Rectal smooth muscle tissue (tissue), 1 donor: ENCODE measurements around the gene PTPDC1.
"Not testable (repeated sequence)": the region's sequence is repeated elsewhere in the genome, so short reads cannot be mapped to it uniquely, and the experiment has no call there.

Source experiments
- H3K27ac ChIP-seq: one replicate; pipeline ENCODE4 v1.7.0; 2013; ENCODE audit warnings: low read depth, low read length, inconsistent platforms
- H3K27me3 ChIP-seq: one replicate; pipeline ENCODE4 v1.7.0; 2013; ENCODE audit warnings: low read length; ENCODE audit not compliant: control insufficient read depth, insufficient read depth
- H3K36me3 ChIP-seq: one replicate; pipeline ENCODE4 v1.7.0; 2013; ENCODE audit warnings: low read length; ENCODE audit not compliant: control insufficient read depth, insufficient read depth
- H3K4me1 ChIP-seq: one replicate; pipeline ENCODE4 v1.7.0; 2013; ENCODE audit warnings: low read length; ENCODE audit not compliant: control insufficient read depth, insufficient read depth
- H3K4me3 ChIP-seq: one replicate; pipeline ENCODE4 v1.7.0; 2013; ENCODE audit warnings: low read length
- H3K9ac ChIP-seq: one replicate; pipeline ENCODE4 v1.7.0; 2013; ENCODE audit warnings: low read length

Gene PTPDC1

DNA sequence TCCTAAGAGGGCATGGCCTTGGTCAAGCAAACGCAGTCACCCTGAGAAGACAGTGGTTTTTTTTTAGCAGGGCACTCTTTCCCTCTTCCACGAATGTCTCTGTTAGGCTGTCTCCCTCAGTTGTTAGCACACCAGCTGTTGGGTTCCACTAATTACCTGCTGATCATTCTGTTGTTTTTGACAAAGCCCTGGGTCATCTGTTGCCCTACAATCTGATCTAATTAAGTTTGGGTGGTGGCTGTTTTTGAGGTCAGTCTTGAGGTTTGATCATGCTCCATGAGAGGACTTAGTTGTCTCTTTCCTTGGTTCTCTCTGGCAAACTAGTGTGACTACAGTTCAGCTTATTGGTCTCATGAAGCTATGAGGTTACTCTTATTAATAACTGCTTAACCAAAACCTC is 5.0 kb upstream of the PTPDC1 start:
- Histone ChIP-seq H3K4me3 (no peak overlapping the region), H3K27me3 (no peaks in the 10 kb centered on the region), H3K9ac (no peak overlapping the region), H3K27ac (no peak overlapping the region), H3K36me3 (no peaks in the 10 kb centered on the region), H3K4me1 (peaks cover 7% of the 10 kb centered on the region)

- H3K36me3 ChIP-seq: no peaks in the 10 kb centered on the region
- H3K9ac ChIP-seq: no peak overlapping the region
- peaks cover 7% of the 10 kb centered on the region for H3K4me1 ChIP-seq
- no peak overlapping the region for H3K27ac ChIP-seq
- H3K4me3 ChIP-seq: no peak overlapping the region
- no peaks in the 10 kb centered on the region for H3K27me3 ChIP-seq
Observed at GRCh38 chr9:94080249-94080648, 4.0 kb upstream of the PTPDC1 start.

DNA sequence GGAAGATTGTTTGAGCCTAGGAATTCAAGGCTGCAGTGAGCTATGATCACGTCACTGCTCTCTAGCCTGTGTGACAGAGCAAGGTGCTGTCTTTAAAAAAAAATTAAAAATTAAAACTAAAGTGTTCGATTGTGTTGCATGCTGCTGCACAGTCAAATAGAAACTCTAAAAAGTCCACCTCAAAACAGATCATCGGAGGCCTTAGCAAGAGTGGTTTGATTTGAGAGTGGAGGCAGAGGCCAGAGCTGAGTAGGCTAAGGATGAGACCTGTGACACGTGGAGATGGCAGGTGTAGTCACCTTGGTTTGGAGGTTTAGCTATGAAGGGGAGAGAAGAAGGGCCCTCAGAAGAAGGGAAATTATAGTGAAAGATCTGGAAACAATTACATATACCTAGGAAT is 2.8 kb upstream of the PTPDC1 start:
- Histone ChIP-seq H3K4me1 (peaks cover 7% of the 10 kb centered on the region), H3K36me3 (no peaks in the 10 kb centered on the region), H3K4me3 (no peak overlapping the region), H3K27ac (no peak overlapping the region), H3K9ac (no peak overlapping the region), H3K27me3 (no peaks in the 10 kb centered on the region)

- H3K9ac ChIP-seq: no peak overlapping the region
- no peak overlapping the region for H3K4me3 ChIP-seq
- no peaks in the 10 kb centered on the region for H3K36me3 ChIP-seq
- H3K27me3 ChIP-seq: no peaks in the 10 kb centered on the region
- peaks cover 7% of the 10 kb centered on the region for H3K4me1 ChIP-seq
- H3K27ac ChIP-seq: no peak overlapping the region
Observed at GRCh38 chr9:94081864-94082463, 2.3 kb upstream of the PTPDC1 start.

- no peaks in the 10 kb centered on the region for H3K36me3 ChIP-seq
- H3K27ac ChIP-seq: no peak overlapping the region
- H3K27me3 ChIP-seq: no peaks in the 10 kb centered on the region
- no peak overlapping the region for H3K9ac ChIP-seq
- peaks cover 7% of the 10 kb centered on the region for H3K4me1 ChIP-seq
- no peak overlapping the region for H3K4me3 ChIP-seq
Observed at GRCh38 chr9:94082553-94082952, 1.7 kb upstream of the PTPDC1 start.

DNA sequence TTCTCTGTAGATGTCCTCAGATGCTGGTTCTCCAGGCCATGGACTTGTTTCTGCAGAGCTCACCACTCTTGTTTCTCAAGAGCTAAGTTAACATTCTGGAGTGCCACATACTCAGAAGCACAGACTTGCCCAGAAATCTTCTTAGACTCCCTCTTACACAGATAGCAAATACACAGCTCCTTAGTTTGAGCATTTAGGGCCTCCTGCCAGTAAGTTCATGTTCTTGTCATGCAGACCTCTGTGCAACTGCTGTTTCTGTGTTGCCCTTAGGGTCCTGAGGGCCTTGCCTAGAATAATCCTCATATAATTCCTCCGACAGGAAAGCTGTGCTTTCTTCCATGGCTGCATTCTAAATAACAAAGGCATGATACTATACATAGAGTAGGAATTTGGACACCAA is 1.3 kb upstream of the PTPDC1 start:
- Histone ChIP-seq H3K36me3 (no peaks in the 10 kb centered on the region), H3K4me3 (no peak overlapping the region), H3K27ac (no peak overlapping the region)

GRCh38 chr9:94083384-94083783 is 880 bp upstream of the PTPDC1 start:
- peaks cover 7% of the 10 kb centered on the region for H3K4me1 ChIP-seq
- no peak overlapping the region for H3K4me3 ChIP-seq
- H3K9ac ChIP-seq: no peak overlapping the region
- H3K36me3 ChIP-seq: no peaks in the 10 kb centered on the region
- H3K27me3 ChIP-seq: no peaks in the 10 kb centered on the region
- no peak overlapping the region for H3K27ac ChIP-seq

More for the DNA sequence above, 1.3 kb upstream of the PTPDC1 start:
- Histone ChIP-seq H3K4me1 (peaks cover 7% of the 10 kb centered on the region), H3K27me3 (no peaks in the 10 kb centered on the region), H3K9ac (no peak overlapping the region)

- Histone ChIP-seq H3K27me3 (no peaks in the 10 kb centered on the region), H3K9ac (no peak overlapping the region), H3K4me3 (no peak overlapping the region), H3K4me1 (peaks cover 7% of the 10 kb centered on the region), H3K27ac (no peak overlapping the region), H3K36me3 (no peaks in the 10 kb centered on the region)
Observed at GRCh38 chr9:94085062-94085639, 887 bp downstream of the PTPDC1 start.

- H3K27ac ChIP-seq: no peak overlapping the region
- no peaks in the 10 kb centered on the region for H3K36me3 ChIP-seq
- no peak overlapping the region for H3K4me3 ChIP-seq
- H3K27me3 ChIP-seq: no peaks in the 10 kb centered on the region
- no peak overlapping the region for H3K9ac ChIP-seq
- H3K4me1 ChIP-seq: peaks cover 7% of the 10 kb centered on the region
Observed at GRCh38 chr9:94086486-94087345, 2.5 kb downstream of the PTPDC1 start.

DNA sequence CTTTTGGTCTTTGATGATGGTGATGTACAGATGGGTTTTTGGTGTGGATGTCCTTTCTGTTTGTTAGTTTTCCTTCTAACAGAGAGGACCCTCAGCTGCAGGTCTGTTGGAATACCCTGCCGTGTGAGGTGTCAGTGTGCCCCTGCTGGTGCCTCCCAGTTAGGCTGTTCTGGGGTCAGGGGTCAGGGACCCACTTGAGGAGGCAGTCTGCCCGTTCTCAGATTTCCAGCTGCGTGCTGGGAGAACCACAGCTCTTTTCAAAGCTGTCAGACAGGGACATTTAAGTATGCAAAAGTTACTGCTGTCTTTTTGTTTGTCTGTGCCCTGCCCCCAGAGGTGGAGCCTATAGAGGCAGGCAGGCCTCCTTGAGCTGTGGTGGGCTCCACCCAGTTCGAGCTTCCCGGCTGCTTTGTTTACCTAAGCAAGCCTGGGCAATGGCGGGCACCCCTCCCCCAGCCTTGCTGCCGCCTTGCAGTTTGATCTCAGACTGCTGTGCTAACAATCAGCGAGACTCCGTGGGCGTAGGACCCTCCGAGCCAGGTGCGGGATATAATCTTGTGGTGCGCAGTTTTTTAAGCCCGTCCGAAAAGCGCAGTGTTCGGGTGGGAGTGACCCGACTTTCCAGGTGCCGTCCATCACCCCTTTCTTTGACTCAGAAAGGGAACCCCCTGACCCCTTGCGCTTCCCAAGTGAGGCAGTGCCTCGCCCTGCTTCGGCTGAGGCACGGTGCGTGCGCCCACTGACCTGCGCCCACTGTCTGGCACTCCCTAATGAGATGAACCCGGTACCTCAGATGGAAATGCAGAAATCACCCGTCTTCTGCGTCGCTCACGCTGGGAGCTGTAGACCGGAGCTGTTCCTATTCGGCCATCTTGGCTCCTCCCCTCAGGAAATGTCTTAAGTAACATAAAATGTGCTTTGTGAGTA is 10.2 kb downstream of the PTPDC1 start:
- H3K36me3 ChIP-seq, H3K4me1 ChIP-seq, H3K27me3 ChIP-seq, H3K9ac ChIP-seq, H3K4me3 ChIP-seq, H3K27ac ChIP-seq: not testable (repeated sequence)

DNA sequence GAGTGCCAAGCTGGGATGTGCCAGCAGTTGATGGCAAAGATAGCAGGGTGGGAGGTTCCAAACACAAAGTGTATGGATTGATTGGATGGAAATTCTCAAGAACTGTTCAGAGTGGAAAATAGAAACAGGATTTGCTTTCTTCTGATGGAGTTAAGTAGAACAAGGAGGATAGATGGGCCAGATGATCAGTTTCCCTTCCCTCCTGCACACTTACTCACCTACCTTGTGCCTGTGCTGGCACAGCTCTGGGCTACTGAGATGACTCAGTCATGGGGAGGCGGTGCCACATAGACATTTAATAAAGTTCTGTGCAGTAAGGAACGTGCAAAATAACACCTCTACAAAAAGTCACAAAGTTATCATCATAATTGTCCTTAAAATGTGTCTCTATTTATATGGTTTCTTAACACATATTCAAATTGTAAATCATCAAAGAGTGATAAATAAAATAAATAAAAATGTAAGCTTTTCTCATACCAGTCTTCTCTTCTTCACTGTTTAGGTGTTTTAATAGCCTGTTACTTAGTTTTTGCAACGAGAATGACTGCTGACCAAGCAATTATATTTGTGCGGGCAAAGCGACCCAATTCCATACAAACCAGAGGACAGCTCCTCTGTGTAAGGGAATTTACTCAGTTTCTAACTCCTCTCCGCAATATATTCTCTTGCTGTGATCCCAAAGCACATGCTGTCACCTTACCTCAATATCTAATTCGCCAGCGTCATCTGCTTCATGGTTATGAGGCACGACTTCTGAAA is 12.7 kb downstream of the PTPDC1 start:
- no peaks in the 10 kb centered on the region for H3K36me3 ChIP-seq
- no peak overlapping the region for H3K4me3 ChIP-seq
- H3K4me1 ChIP-seq: no peaks in the 10 kb centered on the region
- H3K27ac ChIP-seq: no peak overlapping the region
- H3K27me3 ChIP-seq: no peaks in the 10 kb centered on the region
- H3K9ac ChIP-seq: no peak overlapping the region
